GM23338 (cell line): ENCODE measurements around the gene EPS8L2. TPM values are rescaled to one million over a fixed set of nuclear protein-coding genes. Genes with fewer than 3 reads are reported as not detected.

Experiments
- CREB1 ChIP-seq: fragments of 250-450 bp; sonication (Bioruptor Pico); IDR thresholded peaks from 2 replicates; pipeline ENCODE4 v1.5.0; 2020; ENCODE audit warnings: low read depth, mild to moderate bottlenecking, moderate library complexity
- EZH2 ChIP-seq: fragments of 200-600 bp; sonication (generic); IDR thresholded peaks from one replicate; pipeline ENCODE4 v1.8.0; 2017; ENCODE audit warnings: antibody characterized with exemption, mild to moderate bottlenecking, low read depth; ENCODE audit not compliant: unreplicated experiment
- EZH2phosphoT487 ChIP-seq: fragments of 200-600 bp; sonication (generic); IDR thresholded peaks from one replicate; pipeline ENCODE4 v1.8.1; 2018; ENCODE audit warnings: antibody characterized with exemption; ENCODE audit not compliant: unreplicated experiment
- JUNB ChIP-seq: IDR thresholded peaks from one replicate; pipeline ENCODE4 v1.6.1; 2016; ENCODE audit warnings: antibody characterized with exemption; ENCODE audit not compliant: unreplicated experiment
- NANOG ChIP-seq: IDR thresholded peaks from 2 replicates; pipeline ENCODE4 v1.6.1; 2016; ENCODE audit warnings: antibody characterized with exemption, borderline replicate concordance
- POLR2AphosphoS5 ChIP-seq: IDR thresholded peaks from 2 replicates; pipeline ENCODE4 v1.6.1; 2016; ENCODE audit warnings: antibody characterized with exemption, low read depth
- ZNF114 ChIP-seq: fragments of 250-450 bp; sonication (Bioruptor Pico); IDR thresholded peaks from 2 replicates; pipeline ENCODE4 v1.5.0; 2020; ENCODE audit warnings: mild to moderate bottlenecking, moderate library complexity
- ZNF462 ChIP-seq: fragments of 250-450 bp; sonication (Bioruptor Pico); IDR thresholded peaks from 2 replicates; pipeline ENCODE4 v1.5.0; 2020; ENCODE audit warnings: mild to moderate bottlenecking, moderate library complexity
- polyA plus RNA-seq: library from polyadenylated mRNA; unstranded; fragments of >200 nt; fragmentation: Nextera tagmentation; extraction: Ambion mirVana; gene quantifications from 2 replicates; pipeline ENCODE4 v1.2.1, GENCODE V29; 2016
- total RNA-seq: library from RNA; depleted of rRNA; stranded (reverse); fragments of >200 nt; shearing (Covaris generic); gene quantifications from 2 replicates; pipeline ENCODE4 v1.2.3, GENCODE V29; 2014
- TF ChIP-seq, protein P1 (sequence below), 2 experiments: fragments of 200-600 bp in 1 of 2; sonication (generic) in 1 of 2; conservative IDR thresholded peaks; 2 replicates each; pipeline versions ENCODE4 v1.5.1 to v1.6.1; 2016 to 2017; ENCODE audit warnings: antibody characterized with exemption in 2 of 2, low read depth in 2 of 2, mild to moderate bottlenecking in 2 of 2, moderate library complexity in 1 of 2
- TF ChIP-seq, protein P2 (sequence below): IDR thresholded peaks from 2 replicates; pipeline ENCODE4 v1.6.1; 2016; ENCODE audit warnings: antibody characterized with exemption

EPS8L2 gene
- total and polyA plus RNA-seq, 2 experiments from 2014 or later, result 38.7 to 59.4 TPM

DNA sequence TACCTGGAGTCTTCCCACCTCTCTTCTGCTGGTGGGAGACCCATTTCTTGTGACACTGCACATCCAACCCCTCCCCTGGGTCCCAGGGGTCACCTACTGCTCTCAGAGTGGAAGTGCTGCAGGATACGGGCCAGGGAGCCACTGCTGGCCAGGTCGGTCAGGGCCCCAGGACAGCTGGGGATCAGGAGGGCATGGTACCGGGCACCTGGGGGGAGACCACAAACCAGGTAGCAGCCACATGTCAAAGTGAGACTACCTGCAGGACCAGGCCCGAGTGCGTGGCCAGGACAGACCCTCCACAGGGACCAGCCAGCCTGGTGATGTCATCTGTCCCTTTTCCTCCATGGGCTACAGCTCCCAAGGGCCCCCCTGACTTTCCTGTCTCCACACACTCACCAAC lies 67.4 kb downstream of the EPS8L2 start (continued):
- TF ChIP-seq ZNF462 (CRISPR knock-in tag) (no peak), EZH2phosphoT487 (no peak), NANOG (no peak), POLR2AphosphoS5 (no peak), EZH2 (no peak), CREB1 (CRISPR knock-in tag) (no peak), ZNF114 (CRISPR knock-in tag) (no peak), JUNB (no peak)
- TF ChIP-seq, protein P1, sequence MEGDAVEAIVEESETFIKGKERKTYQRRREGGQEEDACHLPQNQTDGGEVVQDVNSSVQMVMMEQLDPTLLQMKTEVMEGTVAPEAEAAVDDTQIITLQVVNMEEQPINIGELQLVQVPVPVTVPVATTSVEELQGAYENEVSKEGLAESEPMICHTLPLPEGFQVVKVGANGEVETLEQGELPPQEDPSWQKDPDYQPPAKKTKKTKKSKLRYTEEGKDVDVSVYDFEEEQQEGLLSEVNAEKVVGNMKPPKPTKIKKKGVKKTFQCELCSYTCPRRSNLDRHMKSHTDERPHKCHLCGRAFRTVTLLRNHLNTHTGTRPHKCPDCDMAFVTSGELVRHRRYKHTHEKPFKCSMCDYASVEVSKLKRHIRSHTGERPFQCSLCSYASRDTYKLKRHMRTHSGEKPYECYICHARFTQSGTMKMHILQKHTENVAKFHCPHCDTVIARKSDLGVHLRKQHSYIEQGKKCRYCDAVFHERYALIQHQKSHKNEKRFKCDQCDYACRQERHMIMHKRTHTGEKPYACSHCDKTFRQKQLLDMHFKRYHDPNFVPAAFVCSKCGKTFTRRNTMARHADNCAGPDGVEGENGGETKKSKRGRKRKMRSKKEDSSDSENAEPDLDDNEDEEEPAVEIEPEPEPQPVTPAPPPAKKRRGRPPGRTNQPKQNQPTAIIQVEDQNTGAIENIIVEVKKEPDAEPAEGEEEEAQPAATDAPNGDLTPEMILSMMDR (conservative IDR thresholded peaks at IDR 0.05; ENCODE audit: low read depth in 2 of 2), result no peak
- TF ChIP-seq, protein P2, sequence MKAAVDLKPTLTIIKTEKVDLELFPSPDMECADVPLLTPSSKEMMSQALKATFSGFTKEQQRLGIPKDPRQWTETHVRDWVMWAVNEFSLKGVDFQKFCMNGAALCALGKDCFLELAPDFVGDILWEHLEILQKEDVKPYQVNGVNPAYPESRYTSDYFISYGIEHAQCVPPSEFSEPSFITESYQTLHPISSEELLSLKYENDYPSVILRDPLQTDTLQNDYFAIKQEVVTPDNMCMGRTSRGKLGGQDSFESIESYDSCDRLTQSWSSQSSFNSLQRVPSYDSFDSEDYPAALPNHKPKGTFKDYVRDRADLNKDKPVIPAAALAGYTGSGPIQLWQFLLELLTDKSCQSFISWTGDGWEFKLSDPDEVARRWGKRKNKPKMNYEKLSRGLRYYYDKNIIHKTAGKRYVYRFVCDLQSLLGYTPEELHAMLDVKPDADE, result no peak
